Lower leg skin (tissue), 3 donors: ENCODE data around the gene GNG7.

Experiments used
- POLR2A ChIP-seq, 2 donors: fragments of 450-650 bp; IDR thresholded peaks; one replicate each; pipeline ENCODE4 v1.6.1; 2016 to 2017; ENCODE audit warnings: antibody characterized with exemption in 2 of 2, mild to moderate bottlenecking in 1 of 2, moderate library complexity in 1 of 2
- TF ChIP-seq, protein P1 (sequence below), 3 donors: fragments of 450-650 bp; IDR thresholded peaks; one replicate each; pipeline ENCODE4 v1.5.1; 2016; ENCODE audit warnings: antibody characterized with exemption in 3 of 3, mild to moderate bottlenecking in 3 of 3, moderate library complexity in 2 of 3

DNA sequence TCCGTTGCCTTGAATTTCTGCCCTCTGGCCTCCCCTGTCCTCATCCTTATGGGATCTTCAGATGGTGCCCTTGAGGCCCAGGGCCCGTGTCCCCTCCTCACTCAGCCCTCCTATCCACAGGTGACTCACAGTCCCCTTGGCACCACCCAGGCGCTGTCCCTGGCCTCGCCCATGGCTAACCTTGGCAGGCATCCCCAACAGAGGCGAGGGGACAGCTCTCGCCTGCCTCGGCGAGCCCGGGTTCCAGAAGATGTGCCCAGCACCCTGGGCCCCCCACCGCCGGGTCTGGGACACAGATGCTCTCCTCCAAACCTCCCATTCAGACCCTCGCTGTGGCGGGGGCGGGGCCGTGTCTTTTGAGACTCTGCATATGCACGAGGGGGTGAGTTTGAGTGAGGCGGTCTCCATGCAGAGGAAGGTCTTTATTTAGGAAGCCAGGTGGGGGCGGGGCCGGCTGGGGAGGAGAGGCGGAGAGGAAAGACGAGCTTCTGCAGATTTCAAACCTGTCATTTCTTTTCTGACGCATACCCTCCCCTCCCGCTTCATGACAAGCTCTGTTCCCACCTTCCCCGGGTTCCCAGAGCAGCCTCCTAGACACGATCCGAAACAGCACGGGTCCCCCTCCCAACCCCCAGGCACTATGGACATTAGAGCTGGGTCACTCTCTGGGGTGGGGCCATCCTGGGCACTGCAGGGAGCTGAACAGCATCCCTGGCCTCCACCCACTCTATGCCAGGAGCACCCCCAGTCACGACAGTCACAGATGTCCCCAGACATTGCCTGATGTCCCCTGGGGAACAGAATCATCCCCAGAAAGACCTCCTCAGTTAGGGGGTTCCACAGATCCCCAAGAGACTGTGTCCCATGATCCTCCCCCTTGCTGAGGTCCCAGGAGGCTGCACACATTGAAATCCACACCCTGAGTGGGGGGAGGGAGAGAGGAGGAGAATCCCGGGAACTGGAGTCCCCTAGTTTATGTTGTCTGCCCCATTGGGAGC lies 48.5 kb downstream of the GNG7 start:
- TF ChIP-seq, protein P1, sequence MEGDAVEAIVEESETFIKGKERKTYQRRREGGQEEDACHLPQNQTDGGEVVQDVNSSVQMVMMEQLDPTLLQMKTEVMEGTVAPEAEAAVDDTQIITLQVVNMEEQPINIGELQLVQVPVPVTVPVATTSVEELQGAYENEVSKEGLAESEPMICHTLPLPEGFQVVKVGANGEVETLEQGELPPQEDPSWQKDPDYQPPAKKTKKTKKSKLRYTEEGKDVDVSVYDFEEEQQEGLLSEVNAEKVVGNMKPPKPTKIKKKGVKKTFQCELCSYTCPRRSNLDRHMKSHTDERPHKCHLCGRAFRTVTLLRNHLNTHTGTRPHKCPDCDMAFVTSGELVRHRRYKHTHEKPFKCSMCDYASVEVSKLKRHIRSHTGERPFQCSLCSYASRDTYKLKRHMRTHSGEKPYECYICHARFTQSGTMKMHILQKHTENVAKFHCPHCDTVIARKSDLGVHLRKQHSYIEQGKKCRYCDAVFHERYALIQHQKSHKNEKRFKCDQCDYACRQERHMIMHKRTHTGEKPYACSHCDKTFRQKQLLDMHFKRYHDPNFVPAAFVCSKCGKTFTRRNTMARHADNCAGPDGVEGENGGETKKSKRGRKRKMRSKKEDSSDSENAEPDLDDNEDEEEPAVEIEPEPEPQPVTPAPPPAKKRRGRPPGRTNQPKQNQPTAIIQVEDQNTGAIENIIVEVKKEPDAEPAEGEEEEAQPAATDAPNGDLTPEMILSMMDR (IDR thresholded peaks at IDR 0.05), result no peak
- TF ChIP-seq POLR2A (IDR thresholded peaks at IDR 0.05), result no peak
